C4-2B (cell line): Measurements from ENCODE around the gene ADAMTS6.

Experiments
- CTCF ChIP-seq: fragments of 450-650 bp; conservative IDR thresholded peaks from 2 replicates; pipeline ENCODE4 v1.5.1; 2017; ENCODE audit warnings: mild to moderate bottlenecking
- ZFX ChIP-seq: fragments of 450-650 bp; IDR thresholded peaks from 2 replicates; pipeline ENCODE4 v1.6.1; 2017

- TF ChIP-seq CTCF = no peak
- TF ChIP-seq ZFX = no peak
Observed at GRCh38 chr5:65475336-65475735, 6.4 kb downstream of the ADAMTS6 start.
